Ishikawa (cell line): ENCODE results near the gene ZCCHC14.

Experiments used
- CEBPB ChIP-seq: IDR thresholded peaks from 2 replicates; pipeline ENCODE4 v1.6.1; 2012
- EP300 ChIP-seq: IDR thresholded peaks from 2 replicates; pipeline ENCODE4 v1.6.1; 2012; ENCODE audit warnings: borderline replicate concordance
- REST ChIP-seq: IDR thresholded peaks from 2 replicates; pipeline ENCODE4 v1.6.1; 2012; ENCODE audit warnings: low read depth, mild to moderate bottlenecking
- TEAD4 ChIP-seq: IDR thresholded peaks from 2 replicates; pipeline ENCODE4 v1.6.1; 2012
- USF1 ChIP-seq: IDR thresholded peaks from 2 replicates; pipeline ENCODE4 v1.6.1; 2012
- YY1 ChIP-seq: IDR thresholded peaks from 2 replicates; pipeline ENCODE4 v1.6.1; 2012; ENCODE audit warnings: low read depth
- ZBTB7A ChIP-seq: IDR thresholded peaks from 2 replicates; pipeline ENCODE4 v1.6.1; 2012; ENCODE audit warnings: low read depth

- TF ChIP-seq USF1 (no peak), ZBTB7A (no peak), CEBPB (no peak), EP300 (no peak), REST (no peak), YY1 (no peak), TEAD4 (no peak)
Observed at GRCh38 chr16:87404764-87405625, 87.8 kb downstream of the ZCCHC14 start.
